Eye (tissue), 1 donor: Measurements from ENCODE around the gene NT5C3A.
A peak's percentile ranks its signal among the peaks of the same experiment; 100 is the strongest.

Experiments
- DNase-seq: peaks from one replicate; pipeline ENCODE4 v3.0.0-alpha.2; 2015

The NT5C3A gene

GRCh38 chr7:33073243-33073642 lies 10.7 kb upstream of the NT5C3A start:
- DNase-seq, result no peak

- DNase-seq, result peak; percentile 22
These were observed 9.9 kb upstream of the NT5C3A start for GRCh38 chr7:33072471-33072870.

DNA sequence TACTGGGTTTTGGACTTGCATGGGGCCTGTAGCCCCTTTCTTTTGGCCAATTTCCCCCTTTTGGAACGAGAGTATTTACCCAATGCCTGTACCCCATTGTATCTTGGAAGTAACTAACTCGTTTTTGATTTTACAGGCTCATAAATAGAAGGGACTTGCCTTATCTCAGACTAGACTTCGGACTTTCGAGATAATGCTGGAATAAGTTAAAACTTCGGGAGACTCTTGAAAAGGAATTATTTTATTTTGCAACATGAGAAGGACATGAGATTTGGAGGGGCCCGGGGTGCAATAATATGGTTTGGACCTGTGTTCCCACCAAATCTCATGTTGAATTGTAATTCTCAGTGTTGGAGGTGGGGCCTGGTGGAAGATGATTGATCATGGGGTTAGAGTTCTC lies 8.3 kb upstream of the NT5C3A start:
- no peak for DNase-seq

GRCh38 chr7:33070277-33070676 lies 7.7 kb upstream of the NT5C3A start:
- no peak for DNase-seq

GRCh38 chr7:33067921-33068320 lies 5.3 kb upstream of the NT5C3A start:
- DNase-seq, result no peak

- DNase-seq, result no peak
These were observed 4.2 kb upstream of the NT5C3A start for GRCh38 chr7:33066771-33067170.

DNA sequence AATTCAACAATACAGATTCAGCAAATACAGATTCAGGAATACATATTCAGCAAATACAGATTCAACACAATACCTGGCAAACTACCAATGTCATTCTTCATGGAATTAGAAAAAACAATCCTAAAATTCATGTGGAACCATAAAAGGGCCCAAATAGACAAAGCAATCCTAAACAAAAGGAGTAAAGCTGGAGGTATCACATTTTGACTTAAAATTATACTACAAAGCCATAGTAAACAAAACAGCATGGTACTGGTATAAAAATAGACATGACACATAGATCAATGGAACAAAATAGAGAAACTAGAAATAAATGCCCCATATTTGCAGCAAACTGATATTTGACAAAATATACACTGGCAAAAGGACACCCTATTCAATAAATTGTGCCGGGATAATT lies 3.4 kb upstream of the NT5C3A start:
- no peak for DNase-seq

- peak; percentile 98 for DNase-seq
These were observed 337 bp upstream of the NT5C3A start for GRCh38 chr7:33062782-33063443.

- DNase-seq, result no peak
These were observed 1.2 kb downstream of the NT5C3A start for GRCh38 chr7:33061282-33061937.

DNA sequence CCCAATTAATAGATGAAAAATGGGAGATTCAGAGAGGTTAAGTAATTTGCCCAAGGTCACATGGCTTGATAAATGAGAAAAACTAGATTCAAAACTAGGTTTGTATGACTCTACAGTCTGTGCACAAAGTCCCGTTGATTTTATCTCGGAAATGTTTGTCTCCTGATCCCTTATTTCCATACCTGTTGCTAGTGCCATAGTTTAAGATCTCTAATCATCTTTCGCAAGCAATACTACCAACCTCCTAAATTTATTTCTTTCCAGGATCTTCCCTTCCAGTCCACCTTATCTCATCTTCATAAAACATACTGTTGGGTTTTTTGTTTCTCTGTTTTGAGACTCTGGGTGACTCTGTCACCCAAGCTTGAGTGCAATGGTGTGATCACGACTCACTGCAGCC lies 2.9 kb downstream of the NT5C3A start:
- no peak for DNase-seq

- no peak for DNase-seq
These were observed 7.4 kb downstream of the NT5C3A start for GRCh38 chr7:33055158-33055557.

- no peak for DNase-seq
These were observed 8.2 kb downstream of the NT5C3A start for GRCh38 chr7:33054261-33054964.

DNA sequence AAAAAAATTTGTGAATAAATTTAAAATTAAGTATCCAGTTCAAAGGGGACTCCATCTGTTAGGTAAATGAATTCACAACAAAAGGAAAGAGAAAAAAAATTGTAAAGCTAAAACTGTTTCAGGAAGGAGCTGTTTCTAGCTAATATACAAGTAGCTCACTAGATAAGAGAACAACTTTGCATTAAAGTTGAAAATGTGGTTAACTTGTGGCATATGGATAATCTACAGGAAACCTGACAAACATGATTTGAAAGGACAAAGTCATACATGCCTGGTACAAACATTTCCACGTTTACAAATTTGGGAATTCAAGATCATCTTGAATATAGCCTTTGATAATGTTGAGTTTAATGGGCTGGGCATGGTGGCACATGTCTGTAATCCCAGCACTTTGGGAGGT lies 8.9 kb downstream of the NT5C3A start:
- no peak for DNase-seq

GRCh38 chr7:33050535-33051318 lies 11.8 kb downstream of the NT5C3A start:
- peak; percentile 78 for DNase-seq

DNA sequence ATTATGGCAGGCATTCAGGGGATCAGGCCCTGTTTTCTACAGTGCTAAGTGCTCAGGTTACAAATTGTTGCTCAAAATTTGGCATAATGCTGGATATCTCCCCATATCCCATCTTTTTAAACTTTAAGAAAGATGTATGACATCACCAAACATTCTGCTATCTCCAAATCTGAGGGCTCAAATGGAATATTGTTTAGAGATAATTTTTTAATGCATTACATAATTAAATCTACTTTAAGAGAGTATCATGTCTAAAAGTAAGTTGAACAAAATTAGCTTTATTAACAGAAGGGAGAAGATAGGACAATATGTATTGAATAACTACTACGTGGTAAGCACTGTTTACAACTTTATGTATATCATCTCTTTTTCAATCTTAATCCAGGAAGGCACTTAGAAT lies 13.9 kb downstream of the NT5C3A start:
- no peak for DNase-seq

DNA sequence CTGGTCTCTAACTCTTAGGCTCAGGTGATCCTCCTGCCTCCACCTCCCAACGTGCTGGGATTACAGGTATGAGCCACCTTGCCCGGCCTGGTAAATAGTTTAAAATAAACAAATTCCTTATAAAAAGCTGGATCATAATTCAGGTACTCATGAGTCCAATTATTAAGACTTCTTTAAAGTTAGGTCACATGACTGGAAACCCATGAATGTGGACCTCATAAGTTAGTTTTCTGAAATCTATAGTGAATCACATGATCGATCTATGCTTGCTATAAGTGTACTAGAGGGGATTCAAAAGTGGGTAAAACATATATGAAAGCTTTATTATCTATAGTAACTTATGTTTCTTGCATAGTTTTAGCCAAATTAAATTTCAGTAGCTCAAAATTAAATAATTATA lies 14.3 kb downstream of the NT5C3A start:
- no peak for DNase-seq

- no peak for DNase-seq
These were observed 17.6 kb downstream of the NT5C3A start for GRCh38 chr7:33044986-33045385.

DNA sequence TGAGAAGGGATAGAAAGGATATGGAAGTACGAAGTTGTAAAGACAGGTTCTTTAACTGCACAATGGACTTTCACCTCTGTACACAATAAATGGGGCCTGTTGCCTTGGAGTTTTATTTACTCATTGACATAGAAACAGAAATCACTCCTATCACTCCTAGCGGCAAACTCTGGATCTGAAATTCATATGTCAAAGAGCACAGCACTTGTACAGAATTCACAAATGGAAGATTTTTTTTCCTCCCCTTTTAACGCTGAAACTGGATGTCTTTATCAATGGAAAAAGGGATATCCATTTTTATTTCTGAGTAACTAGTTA lies 18.2 kb downstream of the NT5C3A start:
- no peak for DNase-seq

- no peak for DNase-seq
These were observed 18.8 kb downstream of the NT5C3A start for GRCh38 chr7:33043501-33044400.

GRCh38 chr7:33041631-33042428 lies 20.7 kb downstream of the NT5C3A start:
- no peak for DNase-seq

GRCh38 chr7:33040803-33041516 lies 21.6 kb downstream of the NT5C3A start:
- DNase-seq, result no peak
